Esophagus squamous epithelium (tissue), 4 donors: ENCODE results near the gene CAP2.

Experiments
- POLR2A ChIP-seq, 4 donors: fragments of 450-650 bp; IDR thresholded peaks; one replicate each; pipeline ENCODE4 v1.6.1; 2017; ENCODE audit warnings: antibody characterized with exemption in 4 of 4, mild to moderate bottlenecking in 4 of 4, moderate library complexity in 3 of 4
- TF ChIP-seq, protein P1 (sequence below), 6 experiments: fragments of 450-650 bp in 4 of 6; fragments of 200-600 bp in 2 of 6; sonication (generic) in 2 of 6; IDR thresholded peaks; one replicate each; pipeline ENCODE4 v1.5.1; 2016 to 2019; ENCODE audit warnings: antibody characterized with exemption in 6 of 6, mild to moderate bottlenecking in 4 of 6, moderate library complexity in 4 of 6

- TF ChIP-seq, protein P1, sequence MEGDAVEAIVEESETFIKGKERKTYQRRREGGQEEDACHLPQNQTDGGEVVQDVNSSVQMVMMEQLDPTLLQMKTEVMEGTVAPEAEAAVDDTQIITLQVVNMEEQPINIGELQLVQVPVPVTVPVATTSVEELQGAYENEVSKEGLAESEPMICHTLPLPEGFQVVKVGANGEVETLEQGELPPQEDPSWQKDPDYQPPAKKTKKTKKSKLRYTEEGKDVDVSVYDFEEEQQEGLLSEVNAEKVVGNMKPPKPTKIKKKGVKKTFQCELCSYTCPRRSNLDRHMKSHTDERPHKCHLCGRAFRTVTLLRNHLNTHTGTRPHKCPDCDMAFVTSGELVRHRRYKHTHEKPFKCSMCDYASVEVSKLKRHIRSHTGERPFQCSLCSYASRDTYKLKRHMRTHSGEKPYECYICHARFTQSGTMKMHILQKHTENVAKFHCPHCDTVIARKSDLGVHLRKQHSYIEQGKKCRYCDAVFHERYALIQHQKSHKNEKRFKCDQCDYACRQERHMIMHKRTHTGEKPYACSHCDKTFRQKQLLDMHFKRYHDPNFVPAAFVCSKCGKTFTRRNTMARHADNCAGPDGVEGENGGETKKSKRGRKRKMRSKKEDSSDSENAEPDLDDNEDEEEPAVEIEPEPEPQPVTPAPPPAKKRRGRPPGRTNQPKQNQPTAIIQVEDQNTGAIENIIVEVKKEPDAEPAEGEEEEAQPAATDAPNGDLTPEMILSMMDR (IDR thresholded peaks at IDR 0.05), result peak in 4 of 6 experiments; percentile 20 to 36 (median 30)
- no peak for TF ChIP-seq POLR2A (IDR thresholded peaks at IDR 0.05)
Observed at GRCh38 chr6:17469006-17469832, 75.8 kb downstream of the CAP2 start.
